ENCODE measurements around the gene SSBP2.
"Not testable (repeated sequence)": the region's sequence is repeated elsewhere in the genome, so short reads cannot be mapped to it uniquely, and the experiment has no call there.

Gene SSBP2

DNA sequence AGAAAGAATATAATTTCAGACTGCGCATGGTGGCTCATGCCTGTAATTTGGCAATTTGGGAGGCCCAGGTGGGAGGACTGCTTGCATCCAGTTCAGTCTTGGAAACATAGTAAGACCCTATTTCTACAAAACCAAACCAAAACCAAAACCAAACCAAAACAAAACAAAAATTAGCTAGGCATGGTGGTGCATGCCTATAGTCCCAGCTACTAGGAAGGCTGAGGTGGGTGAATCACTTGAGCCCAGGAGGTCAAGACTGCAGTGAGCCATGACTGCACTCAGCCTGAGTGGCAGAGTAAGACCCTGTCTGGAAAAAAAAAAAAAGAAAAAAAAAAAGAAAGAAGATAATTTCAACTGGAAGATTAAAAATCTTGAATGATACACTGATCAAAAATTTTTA is 220.0 kb downstream of the SSBP2 start:
- no peak for DNase-seq (ENCODE audit: low spot score)

DNA sequence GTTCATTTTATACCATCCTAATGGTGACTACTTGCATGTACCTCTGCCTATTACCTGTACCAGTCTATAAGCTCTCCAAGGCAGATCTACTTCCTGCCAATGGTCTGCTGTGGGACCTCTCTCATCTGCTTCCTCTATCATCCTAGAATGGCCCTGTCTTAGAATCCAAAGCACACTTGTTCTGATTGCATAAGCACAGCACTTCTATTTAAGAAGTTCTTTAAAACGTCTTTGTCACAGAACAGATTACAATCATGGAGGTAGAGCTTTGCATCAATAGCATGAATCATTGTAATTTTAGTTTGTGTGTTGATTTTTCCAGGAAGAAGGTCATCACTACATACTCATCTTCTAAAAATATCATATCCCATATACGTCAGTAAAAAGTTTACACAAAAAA is 225.2 kb downstream of the SSBP2 start:
- DNase-seq (ENCODE audit: low spot score) = no peak

DNA sequence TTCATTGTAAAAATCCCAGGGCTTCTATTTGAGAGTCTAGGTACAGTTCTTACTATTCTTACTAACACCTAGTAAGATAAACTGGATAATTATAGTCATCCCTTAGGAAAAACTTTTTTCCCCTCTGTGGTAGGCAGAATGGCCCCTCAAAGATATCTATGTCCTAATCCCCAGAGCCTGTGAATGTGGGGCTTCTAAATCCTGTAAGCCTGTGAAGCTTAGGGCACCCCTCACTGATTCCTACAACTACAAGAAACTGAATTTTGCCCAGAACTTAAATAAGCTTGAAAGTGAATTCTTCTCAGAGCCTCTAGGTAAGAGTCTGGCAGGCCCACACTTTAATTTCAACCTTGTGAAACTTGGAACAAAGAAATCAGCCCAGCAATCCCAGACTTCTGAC is 226.9 kb downstream of the SSBP2 start:
- no peak for DNase-seq (ENCODE audit: low spot score)

DNA sequence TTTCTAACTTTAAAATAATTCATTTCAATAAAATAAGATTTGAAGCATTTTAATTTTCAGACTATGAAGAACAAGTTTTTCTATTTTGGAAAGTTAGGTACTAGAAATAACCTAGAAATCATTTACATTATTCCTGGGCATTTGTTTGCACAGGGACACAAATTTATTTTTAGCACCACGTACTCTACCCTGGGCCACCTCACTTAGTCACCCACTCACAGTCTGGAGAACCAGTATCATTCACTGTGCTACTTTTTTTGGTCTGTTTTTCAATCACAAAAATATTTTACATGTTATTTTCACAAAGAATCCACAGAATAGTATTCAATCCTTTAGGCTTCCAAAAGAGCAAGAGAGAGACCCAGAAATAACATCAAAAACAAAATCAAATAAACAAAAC is 228.3 kb downstream of the SSBP2 start:
- DNase-seq (ENCODE audit: low spot score) = no peak

DNA sequence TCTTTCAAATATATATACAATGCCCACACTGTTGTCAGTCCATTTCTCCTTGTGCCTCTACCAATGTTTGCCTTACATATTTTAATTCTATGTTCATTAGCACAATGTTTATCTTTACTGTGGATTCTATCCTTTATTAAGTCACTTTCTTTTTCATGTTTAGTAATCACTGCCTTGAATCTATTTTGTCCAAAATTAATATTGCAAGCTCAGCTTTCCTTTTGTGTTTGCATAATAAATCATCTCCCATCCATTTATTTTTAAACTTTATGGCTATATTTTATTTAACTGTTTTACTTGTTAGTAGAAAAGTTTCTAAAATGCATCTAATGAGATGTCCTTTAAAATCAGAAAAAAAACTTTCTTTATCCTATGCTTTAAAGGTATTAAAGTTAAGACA is 230.1 kb downstream of the SSBP2 start:
- DNase-seq (ENCODE audit: low spot score) = no peak

DNA sequence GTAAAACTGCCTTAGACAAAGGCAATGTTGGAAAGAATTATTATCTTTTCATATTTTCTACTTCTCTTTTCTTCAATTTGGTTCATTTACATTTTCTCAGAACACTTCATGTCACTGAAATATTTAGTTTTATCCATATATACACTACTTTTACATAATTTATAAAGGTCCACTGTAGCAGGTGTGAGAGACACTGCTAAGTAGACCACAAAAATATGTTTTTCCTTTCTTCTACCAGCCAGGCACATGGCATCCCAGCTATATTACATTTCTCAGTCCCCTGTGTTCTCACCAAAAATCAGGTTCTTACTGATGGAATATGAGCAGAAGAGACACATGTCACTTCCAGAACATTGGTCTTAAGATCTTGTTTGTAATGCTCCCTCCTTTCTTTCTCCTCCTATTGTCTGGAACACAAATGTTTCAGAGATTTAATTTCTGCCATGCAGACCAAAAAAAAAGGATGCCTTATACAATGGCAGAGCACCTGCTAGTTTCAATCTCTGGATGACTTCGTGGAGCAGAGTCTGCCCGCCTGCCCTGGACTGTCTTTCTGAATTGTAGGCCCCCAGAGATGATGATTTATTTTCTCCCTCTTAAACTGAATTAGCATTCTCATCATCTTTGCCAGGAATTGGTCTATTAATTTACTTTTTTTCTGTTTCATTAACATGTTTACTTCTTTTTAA is 231.5 kb downstream of the SSBP2 start:
- no peak for DNase-seq (ENCODE audit: low spot score)

DNA sequence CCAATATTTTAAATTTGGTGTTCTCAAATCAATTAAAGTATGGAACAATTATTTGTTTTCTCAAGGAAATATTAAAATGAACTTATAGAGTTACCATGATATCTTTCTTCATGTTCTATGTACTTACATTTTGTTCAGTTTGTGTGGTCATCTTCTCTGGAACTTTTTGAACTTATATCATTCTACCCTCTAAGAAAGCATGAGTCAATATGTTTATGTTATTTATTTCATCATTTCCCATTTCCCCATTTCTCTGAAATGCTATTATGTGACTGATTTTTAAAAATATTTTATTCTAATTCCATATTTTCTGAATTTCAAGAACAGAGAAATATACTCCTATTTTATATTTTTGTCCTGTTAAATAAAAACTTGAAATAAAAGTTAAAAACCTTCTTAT is 233.4 kb downstream of the SSBP2 start:
- DNase-seq (ENCODE audit: low spot score) = no peak

DNA sequence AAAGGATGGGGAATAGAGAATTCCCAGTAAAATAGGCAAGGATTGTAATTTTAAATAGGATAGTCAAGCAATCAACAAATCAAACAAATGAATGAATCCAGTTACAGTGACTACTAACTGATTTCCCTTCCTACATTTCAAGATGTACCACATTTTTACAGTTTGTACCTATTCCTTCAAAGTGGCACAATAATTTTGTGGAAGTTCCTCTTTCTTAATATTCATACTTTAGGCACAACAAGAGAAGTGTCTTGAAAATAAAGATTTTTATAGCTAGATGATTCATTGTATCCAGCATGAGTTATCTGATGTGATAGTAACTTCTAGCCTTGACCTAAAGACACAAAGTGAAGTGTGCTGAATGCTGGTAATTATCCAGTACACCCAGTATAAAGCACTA is 234.8 kb downstream of the SSBP2 start:
- DNase-seq (ENCODE audit: low spot score) = no peak

DNA sequence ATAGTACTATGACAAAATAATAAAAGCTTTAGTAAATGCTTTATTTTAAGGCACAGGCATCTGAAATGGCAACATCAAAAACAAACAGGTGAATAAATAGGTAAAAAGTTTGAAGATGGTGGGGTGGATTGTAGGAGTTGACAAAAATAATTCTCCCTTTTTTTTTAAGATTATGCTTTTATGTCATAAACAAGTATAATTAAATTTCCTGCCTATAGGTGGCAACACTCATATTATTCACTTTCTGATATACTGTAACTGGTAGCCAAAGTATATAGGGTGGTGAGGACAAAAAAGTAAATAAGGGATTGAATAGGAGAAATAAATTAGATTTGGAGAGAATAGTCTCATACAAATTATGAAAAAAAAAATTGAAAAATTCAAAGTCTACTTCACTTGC is 236.9 kb downstream of the SSBP2 start:
- DNase-seq (ENCODE audit: low spot score) = no peak

DNA sequence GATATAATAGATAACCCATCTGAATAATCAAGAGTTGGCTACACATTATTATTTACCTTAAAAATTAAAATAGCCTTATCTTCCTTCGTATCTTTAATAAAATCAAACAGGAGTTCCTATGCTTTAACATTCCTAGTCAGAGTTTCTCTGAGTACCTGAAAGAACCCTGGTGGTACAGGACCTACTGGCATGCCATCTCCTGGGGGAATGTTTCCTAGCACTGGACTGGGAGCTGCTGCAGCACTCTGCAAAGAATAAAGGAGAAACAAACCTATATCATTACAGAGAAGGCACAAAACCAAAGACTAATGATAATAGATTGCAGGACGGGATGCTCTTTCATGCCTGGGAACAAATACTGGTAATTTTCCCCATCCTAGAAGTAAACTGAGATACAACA is 237.4 kb downstream of the SSBP2 start:
- no peak for DNase-seq (ENCODE audit: low spot score)

DNA sequence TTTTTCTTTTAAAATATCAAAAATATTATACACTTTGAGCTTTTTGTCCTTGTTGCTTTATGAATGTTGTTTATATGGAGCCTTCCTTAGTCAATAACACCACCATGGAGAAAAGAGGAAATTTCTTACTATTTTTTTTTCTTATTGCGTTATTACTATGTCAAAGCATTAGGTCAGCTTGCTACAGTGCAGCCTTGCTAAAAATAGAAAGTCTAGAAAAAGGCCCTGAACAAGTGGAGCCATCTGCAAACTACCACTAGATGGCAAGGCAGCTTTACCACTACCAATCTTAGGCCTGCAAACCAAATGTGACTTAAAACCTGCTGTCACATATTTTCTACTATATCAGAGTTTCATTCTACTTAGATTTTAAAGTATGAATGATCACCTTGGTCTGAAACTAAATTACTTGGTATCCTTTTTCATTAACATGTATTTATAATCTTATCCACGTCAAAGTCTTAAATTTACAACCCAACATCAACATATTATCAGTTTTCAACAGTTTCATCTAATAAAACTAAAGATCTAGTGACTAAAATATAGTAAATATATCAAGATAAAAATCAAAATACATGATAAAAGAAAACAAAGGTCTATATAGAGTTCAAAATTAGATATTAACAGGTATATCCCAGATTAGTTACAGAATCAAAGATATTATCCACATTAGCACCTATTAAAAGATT is 243.9 kb downstream of the SSBP2 start:
- peak; percentile 70 for DNase-seq (ENCODE audit: low spot score)

DNA sequence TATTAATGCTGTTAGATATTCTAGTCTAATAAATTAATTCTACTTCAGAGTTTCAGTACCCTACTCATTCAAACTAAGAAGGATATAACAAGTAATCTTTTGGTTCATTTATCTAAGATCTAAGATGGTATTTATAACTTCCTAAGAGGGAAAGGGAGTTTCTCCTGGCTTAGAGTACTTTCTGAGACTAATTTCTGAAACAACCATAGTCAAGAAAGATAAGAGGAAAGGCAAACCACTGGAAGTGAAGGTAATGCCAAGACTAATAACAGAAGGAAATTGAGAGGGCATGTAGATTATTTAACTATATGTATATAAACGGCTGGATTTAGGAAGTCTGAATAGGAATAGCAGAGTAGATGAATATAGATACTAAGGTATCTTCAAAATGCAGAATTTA is 244.5 kb downstream of the SSBP2 start:
- DNase-seq (ENCODE audit: low spot score) = no peak

DNA sequence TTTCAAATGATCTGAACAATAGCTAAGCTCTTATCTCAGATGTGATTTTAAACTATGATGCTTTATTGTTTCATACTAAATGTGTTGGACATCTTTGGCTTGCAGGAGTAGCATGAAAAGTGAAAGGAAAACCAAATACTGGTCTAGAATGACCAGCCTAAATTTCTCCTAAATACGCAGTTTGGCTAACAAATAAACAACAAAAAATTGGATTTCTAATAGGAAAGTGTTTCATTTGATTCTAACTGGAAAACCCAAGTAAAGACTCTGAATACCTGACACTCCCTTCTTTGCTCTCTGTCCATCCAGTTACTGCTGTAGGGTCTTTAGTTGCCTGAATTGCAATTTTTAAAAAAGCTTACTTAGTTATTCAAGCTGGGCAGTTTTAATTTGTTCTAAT is 245.2 kb downstream of the SSBP2 start:
- no peak for DNase-seq (ENCODE audit: low spot score)

DNA sequence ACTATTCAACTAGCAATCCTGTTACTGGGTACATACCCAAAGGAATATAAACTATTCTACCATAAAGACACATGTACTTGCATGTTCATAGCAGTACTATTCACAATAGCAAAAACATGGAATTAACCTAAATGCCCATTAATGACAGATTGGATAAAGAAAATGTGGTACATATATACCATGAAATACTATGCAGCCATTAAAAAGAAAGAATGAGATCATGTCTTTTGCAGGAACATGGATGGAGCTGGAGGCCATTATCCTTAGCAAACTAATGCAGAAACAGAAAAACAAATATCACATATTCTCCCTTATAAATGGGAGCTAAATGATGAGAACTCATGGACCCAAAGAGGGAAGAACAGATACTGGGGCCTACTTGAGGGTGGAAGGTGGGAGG is 247.3 kb downstream of the SSBP2 start:
- not testable (repeated sequence) for DNase-seq (ENCODE audit: low spot score)

DNA sequence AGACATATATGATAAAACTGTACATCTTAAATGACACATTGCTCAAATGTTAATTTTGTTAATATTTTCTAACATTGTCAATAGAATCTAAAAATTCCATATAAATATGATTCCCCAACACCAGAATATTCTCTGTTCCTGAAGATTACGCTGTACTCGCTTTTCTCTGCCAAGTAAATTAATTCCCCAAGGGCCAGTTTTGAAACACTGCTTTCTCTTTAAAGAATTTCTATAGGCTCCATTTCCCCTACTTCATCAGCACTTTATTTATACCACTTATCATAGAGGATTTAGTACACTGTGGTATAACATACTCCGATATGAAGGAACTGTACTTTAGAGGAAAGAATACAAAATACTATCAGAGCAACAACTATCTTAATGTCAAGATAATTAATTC is 255.6 kb downstream of the SSBP2 start:
- DNase-seq (ENCODE audit: low spot score) = no peak

DNA sequence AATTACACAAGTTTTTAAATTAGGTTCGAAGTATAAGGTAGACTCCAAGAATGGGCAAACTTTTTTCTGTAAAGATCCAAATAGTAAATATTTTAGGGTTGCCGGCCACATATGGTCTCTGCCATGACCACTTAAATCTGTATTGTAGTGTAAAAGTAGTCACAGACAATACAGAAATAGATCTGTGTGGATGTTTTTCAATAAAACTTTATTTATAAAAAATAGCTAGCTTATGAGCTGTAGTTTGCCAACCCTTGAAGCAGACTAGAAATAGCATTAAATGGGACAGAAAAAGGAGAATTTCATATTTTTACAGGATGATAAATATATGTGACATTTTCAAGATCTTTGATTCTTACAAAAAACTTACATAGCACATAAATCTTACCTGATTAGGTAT is 262.0 kb downstream of the SSBP2 start:
- no peak for DNase-seq (ENCODE audit: low spot score)

DNA sequence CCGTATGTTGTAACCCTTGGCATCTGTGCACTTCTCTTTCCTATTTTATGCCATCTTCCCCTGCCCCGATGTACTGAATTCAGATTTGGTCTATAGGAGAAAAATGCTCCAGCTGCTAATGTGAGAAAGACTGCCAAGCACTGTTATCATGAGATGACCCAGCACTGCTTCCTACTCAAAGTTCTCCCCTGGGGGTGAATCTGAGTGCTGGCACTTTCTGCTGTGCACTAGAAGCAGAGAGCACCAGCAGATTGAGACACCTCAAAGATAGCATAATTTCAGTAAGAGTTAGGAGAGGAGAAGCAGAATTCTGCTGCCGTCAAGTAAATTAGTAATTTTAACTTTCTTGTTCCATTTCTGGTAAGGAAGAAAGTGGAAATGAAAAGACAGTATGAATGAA is 264.2 kb downstream of the SSBP2 start:
- DNase-seq (ENCODE audit: low spot score) = no peak

DNA sequence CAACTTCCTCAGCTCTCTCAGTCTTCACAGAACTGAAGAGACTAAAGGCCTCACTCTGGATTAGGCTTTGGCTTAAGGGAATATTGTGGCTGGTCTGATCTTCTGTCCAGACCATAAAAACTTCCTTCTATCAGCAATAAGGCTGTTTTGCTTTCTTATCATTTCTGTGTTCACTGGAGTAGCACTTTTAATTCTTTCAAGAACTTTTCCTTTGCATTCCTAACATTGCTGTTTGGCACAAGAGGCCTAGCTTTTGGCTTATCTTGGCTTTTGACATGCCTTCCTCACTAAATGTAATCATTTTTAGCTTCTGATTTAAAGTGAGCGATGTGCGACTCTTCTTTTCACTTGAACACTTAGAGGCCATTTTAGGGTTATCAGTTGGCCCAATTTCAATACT is 268.3 kb downstream of the SSBP2 start:
- DNase-seq (ENCODE audit: low spot score) = no peak

DNA sequence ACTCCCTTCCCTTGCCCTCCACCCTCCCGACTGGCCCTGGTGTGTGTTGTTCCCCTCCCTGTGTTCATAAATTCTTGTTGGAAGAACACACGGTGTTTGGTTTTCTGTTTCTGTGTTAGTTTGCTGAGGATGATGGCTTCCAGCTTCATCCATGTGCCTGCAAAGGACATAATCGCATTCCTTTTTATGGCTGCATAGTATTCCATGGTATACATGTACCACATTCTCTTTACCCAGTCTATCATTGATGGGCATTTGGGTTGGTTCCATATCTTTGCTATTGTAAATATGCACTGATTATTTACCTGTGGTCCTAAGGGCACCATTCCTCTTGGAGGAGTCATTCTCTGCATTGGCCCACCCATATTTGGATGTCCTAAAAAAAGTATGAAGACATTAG is 277.5 kb downstream of the SSBP2 start:
- not testable (repeated sequence) for DNase-seq (ENCODE audit: low spot score)

DNA sequence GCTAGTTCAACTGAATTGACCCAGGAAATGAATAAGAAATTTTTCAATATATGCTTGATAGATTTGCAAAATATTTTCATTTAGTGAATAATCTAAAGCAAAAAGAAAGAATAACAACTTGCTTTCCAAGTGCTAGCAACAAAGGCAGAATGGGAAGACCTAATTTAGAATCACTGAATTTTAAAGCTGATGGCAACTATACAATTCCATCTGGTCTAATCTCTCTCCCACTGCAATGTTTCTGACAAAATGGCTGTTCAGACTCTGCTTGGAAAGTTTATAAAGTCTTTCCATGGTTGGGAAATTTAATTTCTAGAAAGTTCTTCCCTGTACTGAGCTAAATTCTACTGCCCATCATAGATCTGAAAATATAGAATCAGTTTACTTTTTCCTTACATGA is 281.2 kb downstream of the SSBP2 start:
- no peak for DNase-seq (ENCODE audit: low spot score)

DNA sequence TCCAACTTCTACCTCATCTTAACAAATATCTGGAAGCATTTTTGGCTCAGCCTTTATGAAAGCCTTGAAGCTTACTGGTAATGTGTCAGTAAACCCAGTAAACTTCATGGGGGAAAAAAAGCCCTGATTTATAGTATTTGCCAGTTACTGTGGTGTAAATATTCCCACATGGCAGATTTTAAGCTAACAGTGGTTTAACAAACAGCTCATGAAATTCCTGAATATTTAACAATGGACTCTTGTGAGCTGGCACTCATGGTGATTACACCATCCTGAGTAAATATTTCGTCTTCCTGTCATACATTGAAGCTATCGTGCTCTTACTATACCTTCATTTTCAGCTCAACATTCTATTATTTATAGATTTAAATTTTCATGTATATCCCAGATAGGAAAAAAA is 300.0 kb downstream of the SSBP2 start:
- no peak for DNase-seq (ENCODE audit: low spot score)

DNA sequence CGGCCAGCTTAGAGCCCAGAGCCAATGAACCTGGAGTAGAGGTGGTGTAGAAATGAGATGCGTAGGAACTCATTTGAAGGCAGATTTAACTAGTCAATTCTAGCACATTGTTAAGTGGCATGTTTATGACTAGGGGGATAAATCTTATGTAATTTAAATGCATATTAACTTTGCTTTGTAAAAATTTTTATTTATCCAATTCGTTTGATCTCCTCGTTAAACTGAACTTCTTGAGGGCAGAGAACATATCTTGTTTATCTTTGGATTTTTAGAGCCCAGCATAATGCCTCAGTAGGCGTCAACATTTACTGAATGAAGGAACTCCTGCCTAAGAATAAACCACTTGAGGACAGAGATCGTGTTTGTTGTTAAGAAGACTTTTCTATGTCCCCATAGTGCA is 315.9 kb downstream of the SSBP2 start:
- DNase-seq (ENCODE audit: low spot score) = no peak

DNA sequence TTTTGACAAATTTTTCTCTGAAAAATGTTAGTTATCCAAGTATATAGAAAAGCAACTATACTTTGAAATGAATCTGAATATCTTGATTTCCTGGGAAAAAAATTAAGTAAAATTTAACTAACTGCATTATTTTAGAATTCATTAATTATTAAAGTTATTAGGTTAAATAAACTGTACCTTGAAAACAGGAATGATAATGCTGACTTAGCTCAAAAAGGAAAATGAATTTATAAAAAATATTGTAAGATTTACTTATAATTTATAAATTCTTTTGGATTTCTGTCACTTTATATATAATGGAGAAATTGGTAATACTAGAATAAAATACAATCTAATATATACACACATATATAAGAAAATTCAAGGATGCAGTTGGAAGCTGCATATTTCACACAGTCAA is 320.9 kb downstream of the SSBP2 start:
- DNase-seq (ENCODE audit: low spot score) = no peak

DNA sequence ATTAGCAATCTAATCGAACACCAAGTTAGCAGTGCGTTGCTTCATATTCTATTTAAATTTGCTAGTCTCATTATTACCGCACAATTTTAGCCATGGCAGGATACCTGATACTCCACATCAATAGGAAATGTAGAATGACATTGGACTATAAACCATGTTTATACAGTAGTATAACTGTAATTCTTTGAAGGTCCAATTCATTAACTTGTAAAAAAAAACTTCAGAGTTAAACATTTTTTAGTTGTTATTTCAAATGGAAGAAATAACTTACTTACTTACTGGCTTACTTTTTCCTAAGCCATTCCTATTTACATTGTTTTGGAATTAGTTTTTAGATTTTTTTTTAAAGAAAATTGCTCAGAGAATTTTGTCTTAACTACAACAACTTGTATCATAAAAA is 321.5 kb downstream of the SSBP2 start:
- DNase-seq (ENCODE audit: low spot score) = no peak

All from SK-N-DZ (cell line).